ENCODE results near the gene SLC39A8.

SLC39A8 gene

GRCh38 chr4:102227388-102227787, 117.9 kb downstream of the SLC39A8 start:
- no peak for DNase-seq (ENCODE audit: low spot score)

GRCh38 chr4:102223461-102223860, 121.8 kb downstream of the SLC39A8 start:
- DNase-seq (ENCODE audit: low spot score) = no peak

GRCh38 chr4:102222838-102223409, 122.4 kb downstream of the SLC39A8 start:
- DNase-seq (ENCODE audit: low spot score) = no peak

GRCh38 chr4:102219129-102219528, 126.2 kb downstream of the SLC39A8 start:
- DNase-seq (ENCODE audit: low spot score) = no peak

GRCh38 chr4:102218656-102219055, 126.6 kb downstream of the SLC39A8 start:
- no peak for DNase-seq (ENCODE audit: low spot score)

GRCh38 chr4:102217775-102218355, 127.4 kb downstream of the SLC39A8 start:
- no peak for DNase-seq (ENCODE audit: low spot score)

- no peak for DNase-seq (ENCODE audit: low spot score)
Observed at GRCh38 chr4:102217345-102217744, 127.9 kb downstream of the SLC39A8 start.

GRCh38 chr4:102216666-102217065, 128.6 kb downstream of the SLC39A8 start:
- DNase-seq (ENCODE audit: low spot score) = no peak

- no peak for DNase-seq (ENCODE audit: low spot score)
Observed at GRCh38 chr4:102213031-102213430, 132.3 kb downstream of the SLC39A8 start.

All from AG20443 (cell line).